IMR-90 (cell line): Measurements from ENCODE around the gene ITLN2. TPM values are rescaled to one million over a fixed set of nuclear protein-coding genes. Genes with fewer than 3 reads are reported as not detected.

Source experiments
- ATAC-seq: fragments of 200-7000 bp; cut with Tn5 transposase; 2 replicates; pipeline ENCODE4 v1.9.1; 2020; ENCODE audit warnings: low read depth, mild to moderate bottlenecking, moderate library complexity
- BruUV-seq: library from RNA; stranded (reverse); fragments of 400-500 nt; replicated peaks from 2 replicates; lab custom pipeline; 2021; lab: Mats Ljungman, UMichigan
- CTCF ChIA-PET: fragments of 300-600 bp; formaldehyde crosslinking; extraction: SDS; loops from one replicate; lab custom pipeline; 2021; ENCODE audit warnings: antibody characterized with exemption; lab: Yijun Ruan, JAX
- POLR2A ChIA-PET: fragments of 300-600 bp; sonication (Branson Sonifier 250); formaldehyde crosslinking; loops from one replicate; lab custom pipeline; 2022; ENCODE audit warnings: antibody characterized with exemption; ENCODE audit not compliant: unreplicated experiment; lab: Charles Lee
- DNase-seq: peaks from one replicate; pipeline ENCODE4 v3.0.0; 2013
- H2AFZ ChIP-seq: replicated peaks from 2 replicates; pipeline ENCODE3; 2013; ENCODE audit warnings: low read length, mild to moderate bottlenecking; ENCODE audit not compliant: poor library complexity
- H2AK5ac ChIP-seq: 2 replicates; pipeline ENCODE4 v1.6.1; 2013; ENCODE audit warnings: low read depth, low read length, inconsistent platforms
- H2AK9ac ChIP-seq: replicated peaks from 2 replicates; pipeline ENCODE3; 2013; ENCODE audit warnings: mild to moderate bottlenecking, low read depth, low read length, moderate library complexity; ENCODE audit not compliant: poor library complexity
- H2BK120ac ChIP-seq: 2 replicates; pipeline ENCODE4 v1.6.1; 2013; ENCODE audit warnings: low read depth, low read length, inconsistent platforms
- H2BK15ac ChIP-seq: 3 replicates; pipeline ENCODE4 v1.6.1; 2013; ENCODE audit warnings: low read depth, low read length, inconsistent platforms
- H2BK20ac ChIP-seq: 2 replicates; pipeline ENCODE4 v1.6.1; 2013; ENCODE audit warnings: low read depth, mild to moderate bottlenecking, inconsistent platforms, low read length, moderate library complexity
- H2BK5ac ChIP-seq: 2 replicates; pipeline ENCODE4 v1.6.1; 2013; ENCODE audit warnings: mild to moderate bottlenecking, low read depth, low read length, inconsistent platforms; ENCODE audit not compliant: poor library complexity, severe bottlenecking
- H3K14ac ChIP-seq: replicated peaks from 2 replicates; pipeline ENCODE4 v1.6.1; 2013; ENCODE audit warnings: low read depth, low read length, inconsistent platforms
- H3K18ac ChIP-seq: 2 replicates; pipeline ENCODE4 v1.6.1; 2013; ENCODE audit warnings: low read depth, low read length, control low read depth
- H3K23ac ChIP-seq: 2 replicates; pipeline ENCODE4 v1.6.1; 2013; ENCODE audit warnings: low read depth, low read length, inconsistent platforms
- H3K27ac ChIP-seq: 2 replicates; pipeline ENCODE4 v1.5.1; 2013; ENCODE audit warnings: mild to moderate bottlenecking, control low read depth, low read length; ENCODE audit not compliant: insufficient read depth
- H3K27me3 ChIP-seq: 2 replicates; pipeline ENCODE4 v1.6.1; 2013; ENCODE audit warnings: low read length; ENCODE audit not compliant: control insufficient read depth, insufficient read depth
- H3K36me3 ChIP-seq: 2 replicates; pipeline ENCODE4 v1.6.1; 2013; ENCODE audit warnings: low read length, mixed read lengths; ENCODE audit not compliant: control insufficient read depth, insufficient read depth
- H3K4ac ChIP-seq: 2 replicates; pipeline ENCODE4 v1.6.1; 2013; ENCODE audit warnings: low read depth, low read length, inconsistent platforms
- H3K4me1 ChIP-seq: 2 replicates; pipeline ENCODE4 v1.6.1; 2013; ENCODE audit warnings: low read length, mixed read lengths; ENCODE audit not compliant: control insufficient read depth, insufficient read depth
- H3K4me2 ChIP-seq: 2 replicates; pipeline ENCODE4 v1.6.1; 2013; ENCODE audit warnings: low read depth, mild to moderate bottlenecking, control low read depth, low read length, moderate library complexity
- H3K4me3 ChIP-seq: 2 replicates; pipeline ENCODE4 v1.5.1; 2013; ENCODE audit warnings: low read depth, mild to moderate bottlenecking, control low read depth, low read length, moderate library complexity; ENCODE audit not compliant: insufficient read depth
- H3K56ac ChIP-seq: 2 replicates; pipeline ENCODE4 v1.6.1; 2013; ENCODE audit warnings: low read length, inconsistent platforms; ENCODE audit not compliant: insufficient read depth; ENCODE audit errors: extremely low read depth
- H3K79me1 ChIP-seq, 2 experiments: 2 replicates each; pipeline ENCODE4 v1.6.1; 2013; ENCODE audit warnings: low read length in 2 of 2, inconsistent platforms in 1 of 2, low read depth in 1 of 2
- H3K9ac ChIP-seq: 2 replicates; pipeline ENCODE4 v1.6.1; 2013; ENCODE audit warnings: low read depth, low read length, control low read depth
- H3K9me1 ChIP-seq: 2 replicates; pipeline ENCODE4 v1.6.1; 2013; ENCODE audit warnings: low read length, inconsistent platforms; ENCODE audit not compliant: insufficient read depth
- H3K9me3 ChIP-seq: 2 replicates; pipeline ENCODE4 v1.6.1; 2013; ENCODE audit warnings: low read length; ENCODE audit not compliant: control insufficient read depth, insufficient read depth
- H4K20me1 ChIP-seq: 2 replicates; pipeline ENCODE4 v1.6.1; 2013; ENCODE audit warnings: low read length, inconsistent platforms; ENCODE audit not compliant: insufficient read depth
- H4K5ac ChIP-seq: 2 replicates; pipeline ENCODE4 v1.6.1; 2013; ENCODE audit warnings: mild to moderate bottlenecking, low read depth, low read length, control low read depth
- H4K8ac ChIP-seq, 2 experiments: 2 replicates each; pipeline ENCODE4 v1.6.1; 2013; ENCODE audit warnings: low read depth in 2 of 2, low read length in 2 of 2, control low read depth in 1 of 2, inconsistent platforms in 1 of 2
- H4K91ac ChIP-seq: 2 replicates; pipeline ENCODE4 v1.6.1; 2013; ENCODE audit warnings: low read depth, low read length, inconsistent platforms; ENCODE audit not compliant: insufficient read depth
- BHLHE40 ChIP-seq: fragments of 150-350 bp; IDR thresholded peaks from 2 replicates; pipeline ENCODE4 v1.6.1; 2016; ENCODE audit warnings: mild to moderate bottlenecking, low read depth, low read length
- ELK1 ChIP-seq: fragments of 150-350 bp; IDR thresholded peaks from 2 replicates; pipeline ENCODE4 v1.6.1; 2016; ENCODE audit warnings: low read depth, mild to moderate bottlenecking, low read length, moderate library complexity, borderline replicate concordance
- FOS ChIP-seq: fragments of 150-350 bp; IDR thresholded peaks from 2 replicates; pipeline ENCODE4 v1.6.1; 2016; ENCODE audit warnings: low read depth, low read length
- NFE2L2 ChIP-seq: fragments of 150-350 bp; IDR thresholded peaks from 2 replicates; pipeline ENCODE4 v1.6.1; 2016; ENCODE audit warnings: low read depth, mild to moderate bottlenecking, low read length
- POLR2A ChIP-seq: IDR thresholded peaks from 2 replicates; pipeline ENCODE4 v1.6.1; 2012; ENCODE audit warnings: mild to moderate bottlenecking, low read depth, low read length
- WGBS, 2 experiments: methylation state at CpG; one replicate each; pipeline versions ENCODE4 v1.1.5 to v1.1.7; 2013; ENCODE audit warnings: missing lambda C conversion rate in 2 of 2; ENCODE audit not compliant: insufficient read length in 1 of 2; ENCODE audit errors: extremely low coverage in 2 of 2; 5-methylcytosine and 5-hydroxymethylcytosine counted together
- dilution Hi-C: fragments of 300-500 bp; cut with HindIII; formaldehyde crosslinking; loops from one replicate; pipeline ENCODE4 v1.14.3; 2018; ENCODE audit warnings: low sequenced_read_pairs; ENCODE audit not compliant: unreplicated experiment
- in situ Hi-C: fragments of 300-500 bp; cut with MboI; formaldehyde crosslinking; loops from 3 replicates; pipeline ENCODE4 v1.14.3; 2019; ENCODE audit warnings: low sequenced_read_pairs, inconsistent platforms, mixed read lengths
- intact Hi-C: fragments of 100-400 bp; cut with micrococcal nuclease; formaldehyde crosslinking; loops from 2 replicates; pipeline ENCODE4 v1.10.0; 2022
- polyA plus RNA-seq, 3 experiments: library from polyadenylated mRNA; depleted of rRNA; stranded (reverse); fragments of >200 nt; gene quantifications; 2 replicates each; pipeline ENCODE4 v1.2.3, GENCODE V29; 2012; ENCODE audit warnings: low replicate concordance in 1 of 3
- total RNA-seq: library from RNA; depleted of rRNA; stranded (reverse); fragments of >200 nt; gene quantifications from 2 replicates; pipeline ENCODE4 v1.2.3, GENCODE V29; 2012

Gene ITLN2
- total and polyA plus RNA-seq, 2 of the 4 experiments (the other 2 are of a cell fraction) = not detected

GRCh38 chr1:160961419-160961818, 6.8 kb upstream of the ITLN2 start:
- no peaks in the 10 kb centered on the region for H3K4me1 ChIP-seq
- peaks cover 2% of the 10 kb centered on the region; the same call in 1 of the 2 replicates for H3K27me3 ChIP-seq
- H2BK20ac ChIP-seq = no peak overlapping the region
- no peak overlapping the region for H3K9ac ChIP-seq
- H2BK120ac ChIP-seq = no peak overlapping the region
- no peaks in the 10 kb centered on the region for H3K9me1 ChIP-seq
- intact Hi-C loops (no loop called here), in situ Hi-C loops (no loop called here), dilution Hi-C loops (no loop called here)
- BruUV-seq = no TSS peak
- H2AFZ ChIP-seq = no peak overlapping the region
- POLR2A ChIA-PET = no interaction called here
- no peaks in the 10 kb centered on the region for H3K9me3 ChIP-seq
- DNase-seq (no peak), ATAC-seq (no peak)
- H4K91ac ChIP-seq = no peak overlapping the region
- no peaks in the 10 kb centered on the region for H4K20me1 ChIP-seq
- H3K23ac ChIP-seq = no peak overlapping the region
- no peak overlapping the region for H4K5ac ChIP-seq
- H3K18ac ChIP-seq = no peak overlapping the region
- H3K4me2 ChIP-seq = no peak overlapping the region
- H4K8ac ChIP-seq = no peak overlapping the region
- H3K27ac ChIP-seq = no peak overlapping the region
- TF ChIP-seq FOS = no peak
- no peak for TF ChIP-seq ELK1
- no peak for TF ChIP-seq NFE2L2
- TF ChIP-seq POLR2A = no peak
- no peak for TF ChIP-seq BHLHE40
- no peak overlapping the region for H2BK5ac ChIP-seq
- H2BK15ac ChIP-seq = no peak overlapping the region
- H3K56ac ChIP-seq = no peak overlapping the region
- no CpG with 5 or more reads among the region's 1 CpG for WGBS, 2 experiments
- CTCF ChIA-PET = no interaction called here
- no peak overlapping the region for H3K4ac ChIP-seq
- H2AK9ac ChIP-seq = no peak overlapping the region
- H3K79me1 ChIP-seq = no peaks in the 10 kb centered on the region
- H3K14ac ChIP-seq = no peak overlapping the region
- H3K36me3 ChIP-seq = no peaks in the 10 kb centered on the region
- no peak overlapping the region for H2AK5ac ChIP-seq
- no peak overlapping the region for H3K4me3 ChIP-seq
